H1 (cell line): Measurements from ENCODE around the gene MCF2L2. TPM values are rescaled to one million over a fixed set of nuclear protein-coding genes. Genes with fewer than 3 reads are reported as not detected.

Source experiments
- NRF1 ChIP-seq: IDR thresholded peaks from 2 replicates; pipeline ENCODE4 v1.6.1; 2011; ENCODE audit warnings: mild to moderate bottlenecking, low read depth, low read length, improper control_type of control experiment
- YY1 ChIP-seq: IDR thresholded peaks from 2 replicates; pipeline ENCODE4 v1.6.1; 2011; ENCODE audit warnings: low read depth, mild to moderate bottlenecking, low read length
- polyA plus RNA-seq, 7 experiments: library from polyadenylated mRNA; depleted of rRNA in 3 of 7; stranded (reverse) in 5 of 7; unstranded in 2 of 7; fragments of >200 nt in 5 of 7; fragments of 200-250 nt in 2 of 7; gene quantifications; 1 replicate in 5 of 7; 2 replicates in 1 of 7; 4 replicates in 1 of 7; pipeline versions ENCODE4 v1.2.1 to v1.2.3, GENCODE V29; 2011 to 2013; ENCODE audit warnings: missing spikeins in 2 of 7, mixed read lengths in 2 of 7
- total RNA-seq: library from RNA; stranded (reverse); fragmentation: NEBNext Ultra II Directional; extraction: Animal tissue kit (Norgen Biotek cat#: 25700); gene quantifications from 2 replicates; pipeline ENCODE4 v1.2.1, GENCODE V29; 2021

MCF2L2 gene
- total and polyA plus RNA-seq, 2 of the 8 experiments (the other 6 are each of a cell fraction or from before 2014, with no cell fraction given): 4.1 to 13.7 TPM

DNA sequence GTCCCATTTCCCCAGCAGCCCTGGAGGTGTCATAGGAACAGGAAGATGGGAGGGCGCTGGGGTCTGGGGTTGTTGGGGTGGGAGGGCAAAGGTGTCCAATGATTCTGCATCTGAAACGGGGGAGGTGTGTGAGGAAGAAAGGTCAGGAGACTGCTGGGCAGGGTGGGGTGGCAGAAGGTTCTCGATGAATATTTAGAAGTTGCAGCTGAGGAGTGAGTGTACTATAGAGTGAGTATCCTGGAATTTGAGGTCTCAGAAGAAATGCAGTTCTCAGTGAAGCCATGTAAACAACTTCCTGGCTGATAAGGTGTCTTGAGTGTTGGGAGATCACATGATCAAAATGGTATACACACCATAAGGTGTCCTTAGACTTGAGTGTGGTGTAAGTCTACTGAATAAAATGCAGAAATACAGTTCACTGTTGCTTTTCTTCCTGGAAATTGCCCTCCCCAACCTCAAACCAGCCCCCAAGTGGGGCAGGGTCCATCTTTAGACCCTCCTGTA, 165.5 kb downstream of the MCF2L2 start (continued):
- TF ChIP-seq NRF1: no peak
- no peak for TF ChIP-seq YY1
